Adrenal gland (tissue), 19 donors: ENCODE measurements around the gene NLRP5. TPM values are rescaled to one million over a fixed set of nuclear protein-coding genes. Genes with fewer than 3 reads are reported as not detected.
"Not testable (repeated sequence)": the region's sequence is repeated elsewhere in the genome, so short reads cannot be mapped to it uniquely, and the experiment has no call there.

Source experiments
- DNase-seq, 7 donors: peaks; one replicate each; pipeline ENCODE4 v3.0.0-alpha.2; 2019 to 2020
- H3K27ac ChIP-seq, 5 donors: fragments of 200-600 bp; sonication (generic) in 4 of 5; 1 replicate in 3 of 5; 2 replicates in 2 of 5; pipeline versions ENCODE4 v1.5.1 to v1.8.0; 2016 to 2020; ENCODE audit warnings: mild to moderate bottlenecking in 1 of 5
- H3K27me3 ChIP-seq: fragments of 200-600 bp; 2 replicates; pipeline ENCODE4 v1.8.0; 2021
- H3K36me3 ChIP-seq, 2 donors: fragments of 200-600 bp; replicated peaks in 1 of 2; 1 replicate in 1 of 2; 2 replicates in 1 of 2; pipeline versions ENCODE4 v1.5.1 to v1.8.0; 2018 to 2022
- H3K4me1 ChIP-seq, 2 donors: fragments of 200-600 bp; replicated peaks in 1 of 2; 1 replicate in 1 of 2; 2 replicates in 1 of 2; pipeline versions ENCODE4 v1.5.1 to v1.8.0; 2018 to 2021
- H3K4me3 ChIP-seq, 4 donors: fragments of 200-600 bp; sonication (generic) in 3 of 4; one replicate each; pipeline ENCODE4 v1.5.1; 2016 to 2018
- H3K9me3 ChIP-seq, 3 donors: fragments of 200-600 bp; sonication (generic) in 1 of 3; replicated peaks in 1 of 3; 1 replicate in 2 of 3; 2 replicates in 1 of 3; pipeline versions ENCODE4 v1.5.1 to v1.8.0; 2016 to 2021
- POLR2A ChIP-seq, 2 donors: fragments of 450-650 bp; IDR thresholded peaks; one replicate each; pipeline ENCODE4 v1.6.1; 2017; ENCODE audit warnings: antibody characterized with exemption in 2 of 2, mild to moderate bottlenecking in 2 of 2, moderate library complexity in 1 of 2
- WGBS, 4 donors: extraction: QIAGEN DNeasy Blood & Tissue Kit in 2 of 4; methylation state at CpG; one replicate each; pipeline versions ENCODE4 v1.1.5 to v1.1.7; 2013 to 2017; 5-methylcytosine and 5-hydroxymethylcytosine counted together
- intact Hi-C, 2 donors: fragments of 100-400 bp; cut with DNase I; formaldehyde crosslinking; loops; one replicate each; pipeline versions ENCODE4 v1.14.1 to v1.15.0; 2022 to 2023
- long read RNA-seq, 10 donors: library from polyadenylated mRNA in 3 of 10; unstranded in 2 of 10; stranded (forward) in 1 of 10; transcript quantifications; one replicate each; pipeline ENCODE4 v2.0.0 and lab custom pipeline, GENCODE V29; 2021 to 2026
- polyA plus RNA-seq, 3 donors: library from polyadenylated mRNA; stranded (reverse); fragments of 200-250 nt in 2 of 3; fragments of 350-450 nt in 1 of 3; fragmentation: Illumina TruSeq in 1 of 3; extraction: RNeasy Lipid Tissue Mini Kit (QIAGEN cat#74804) in 1 of 3; gene quantifications; one replicate each; pipeline ENCODE4 v1.2.3, GENCODE V29; 2013 to 2014
- total RNA-seq, 9 donors: library from RNA; depleted of rRNA in 4 of 9; stranded (reverse); fragments of >200 nt in 4 of 9; fragments of 120-200 nt in 1 of 9; fragmentation: NEBNext Ultra II Directional in 1 of 9; extraction: Animal tissue kit (Norgen Biotek cat#: 25700) in 1 of 9; gene quantifications; one replicate each; pipeline versions ENCODE4 v1.1.0 to v1.2.4, GENCODE V29; 2013 to 2023
- TF ChIP-seq, protein P1 (sequence below), 6 experiments: fragments of 450-650 bp in 4 of 6; fragments of 200-600 bp in 2 of 6; sonication (generic) in 1 of 6; IDR thresholded peaks; 1 replicate in 5 of 6; 2 replicates in 1 of 6; pipeline versions ENCODE4 v1.5.1 to v1.8.0; 2016 to 2021; ENCODE audit warnings: antibody characterized with exemption in 6 of 6, mild to moderate bottlenecking in 2 of 6, moderate library complexity in 1 of 6
- donor health status: healthy with polysubstance abuse.
- donor health status: Bipolar disorder and iron deficiency.
- donor health status: DM: yes; HTN: yes; CAD: no.
- donor health status: DM: no; HTN: no; CAD: no.
- donor health status: DM: no; HTN: no; CAD: no.
- donor health status: DM: yes; HTN: yes; CAD: no.

The NLRP5 gene
- total RNA-seq = not detected
- polyA plus RNA-seq = not detected
- long read RNA-seq, donor 1 = 0 reads
- long read RNA-seq, donor 2 = 0 reads
- long read RNA-seq, donor 3 = 0 reads
- long read RNA-seq, donor 4 = 0 reads
- long read RNA-seq, donor 5 = 0 reads
- long read RNA-seq, donor 6 = 0 reads
- long read RNA-seq, donor 7 = 0 reads
- long read RNA-seq, donor 8 = 0 reads
- long read RNA-seq, donor 9 = 0 reads
- long read RNA-seq, donor 10 = 0 reads

DNA sequence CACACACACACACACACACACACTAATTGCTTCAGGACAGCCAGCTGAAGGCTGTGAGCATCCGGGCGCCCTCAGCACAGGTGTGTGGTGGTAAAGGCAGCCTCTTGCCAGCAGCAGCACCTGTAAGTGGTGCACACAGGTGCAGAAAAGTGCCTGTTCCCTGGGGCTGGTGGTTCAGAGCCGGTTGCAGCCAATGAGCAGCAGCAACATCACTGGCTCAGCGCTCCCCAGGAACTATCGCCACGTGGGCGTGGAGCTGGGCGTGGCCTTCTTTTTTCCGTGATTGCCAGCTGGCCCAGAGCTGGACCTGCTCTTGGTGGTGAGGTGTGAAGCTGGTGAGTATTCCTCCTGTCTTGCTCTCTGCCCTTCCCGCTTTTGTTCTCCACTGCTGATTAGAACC lies at the start of gene NLRP5:
Gene NLRP5, plus strand, starts transcription at position 289 of the 400 bp plus-strand sequence.
- TF ChIP-seq, protein P1, sequence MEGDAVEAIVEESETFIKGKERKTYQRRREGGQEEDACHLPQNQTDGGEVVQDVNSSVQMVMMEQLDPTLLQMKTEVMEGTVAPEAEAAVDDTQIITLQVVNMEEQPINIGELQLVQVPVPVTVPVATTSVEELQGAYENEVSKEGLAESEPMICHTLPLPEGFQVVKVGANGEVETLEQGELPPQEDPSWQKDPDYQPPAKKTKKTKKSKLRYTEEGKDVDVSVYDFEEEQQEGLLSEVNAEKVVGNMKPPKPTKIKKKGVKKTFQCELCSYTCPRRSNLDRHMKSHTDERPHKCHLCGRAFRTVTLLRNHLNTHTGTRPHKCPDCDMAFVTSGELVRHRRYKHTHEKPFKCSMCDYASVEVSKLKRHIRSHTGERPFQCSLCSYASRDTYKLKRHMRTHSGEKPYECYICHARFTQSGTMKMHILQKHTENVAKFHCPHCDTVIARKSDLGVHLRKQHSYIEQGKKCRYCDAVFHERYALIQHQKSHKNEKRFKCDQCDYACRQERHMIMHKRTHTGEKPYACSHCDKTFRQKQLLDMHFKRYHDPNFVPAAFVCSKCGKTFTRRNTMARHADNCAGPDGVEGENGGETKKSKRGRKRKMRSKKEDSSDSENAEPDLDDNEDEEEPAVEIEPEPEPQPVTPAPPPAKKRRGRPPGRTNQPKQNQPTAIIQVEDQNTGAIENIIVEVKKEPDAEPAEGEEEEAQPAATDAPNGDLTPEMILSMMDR (IDR thresholded peaks at IDR 0.05) = no peak
- no peak for TF ChIP-seq POLR2A (IDR thresholded peaks at IDR 0.05)
- Histone ChIP-seq H3K4me1 (no peaks in the 10 kb centered on the region), H3K27ac (no peak within 1 kb of the TSS), H3K36me3 (no peaks in the 10 kb centered on the region), H3K27me3 (no peaks in the 10 kb centered on the region), H3K9me3 (no peaks in the 10 kb centered on the region), H3K4me3 (no peak within 1 kb of the TSS)
- WGBS, 4 donors = 40 to 55% (median 43%) methylated on average over 8 to 10 of the region's 10 CpGs
- intact Hi-C loops = no loop called here
- DNase-seq = no peak

DNA sequence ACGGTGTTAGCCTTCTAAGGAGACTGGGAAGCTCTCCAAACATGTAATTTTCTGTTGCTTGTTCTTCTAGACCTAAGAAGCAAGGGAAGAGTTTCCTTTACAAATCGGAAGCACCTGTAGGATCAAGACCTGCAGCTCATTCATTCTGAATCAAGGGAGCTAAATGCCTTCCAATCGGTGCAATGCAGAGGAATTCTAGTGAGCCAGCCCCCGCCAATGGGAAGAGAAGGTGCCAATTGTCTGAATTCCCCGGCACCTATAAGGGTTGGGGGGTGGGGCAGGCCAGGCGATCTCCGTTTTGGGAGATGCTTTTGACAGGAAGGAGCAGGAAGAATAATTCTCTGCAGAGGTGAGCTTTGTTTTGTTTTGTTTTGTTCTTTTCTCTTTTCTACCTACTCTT lies 47.4 kb upstream of the NLRP5 start:
- no peak for DNase-seq

DNA sequence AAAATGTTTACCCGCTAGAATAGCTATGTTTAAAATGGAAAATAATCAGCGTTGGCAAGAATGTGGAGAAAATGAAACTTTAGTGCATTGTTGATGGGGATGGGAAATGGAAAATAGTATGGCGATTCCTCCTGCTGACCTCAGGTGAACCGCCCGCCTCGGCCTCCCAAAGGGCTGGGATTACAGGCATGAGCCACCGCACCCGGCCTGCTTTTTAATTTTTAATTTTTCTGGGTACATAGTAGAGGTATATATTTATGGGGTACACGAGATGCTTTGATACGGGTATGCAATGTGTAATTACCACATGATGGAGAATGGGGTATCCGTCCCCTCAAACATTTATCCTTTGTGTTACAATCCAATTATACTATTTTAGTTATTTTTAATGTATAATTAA lies 46.3 kb upstream of the NLRP5 start:
- Histone ChIP-seq H3K4me3 (no peak overlapping the region), H3K9me3 (no peaks in the 10 kb centered on the region), H3K27me3 (no peaks in the 10 kb centered on the region), H3K4me1 (no peaks in the 10 kb centered on the region), H3K36me3 (no peaks in the 10 kb centered on the region), H3K27ac (no peak overlapping the region)
- DNase-seq = no peak
- intact Hi-C loops = no loop called here
- WGBS, 4 donors = 82 to 87% (median 85%) methylated on average over 11 of the region's 11 CpGs
- TF ChIP-seq POLR2A (IDR thresholded peaks at IDR 0.05) = no peak
- TF ChIP-seq, protein P1 (IDR thresholded peaks at IDR 0.05) = no peak

More for the DNA sequence above, 47.4 kb upstream of the NLRP5 start:
- H3K4me1 ChIP-seq = no peaks in the 10 kb centered on the region
- TF ChIP-seq, protein P1 (IDR thresholded peaks at IDR 0.05) = no peak
- no peak for TF ChIP-seq POLR2A (IDR thresholded peaks at IDR 0.05)
- H3K36me3 ChIP-seq = no peaks in the 10 kb centered on the region
- H3K27me3 ChIP-seq = no peaks in the 10 kb centered on the region
- 59 to 71% (median 62%) methylated on average over 7 of the region's 7 CpGs for WGBS, 4 donors
- H3K4me3 ChIP-seq = no peak overlapping the region
- intact Hi-C loops = no loop called here
- H3K9me3 ChIP-seq = no peaks in the 10 kb centered on the region
- H3K27ac ChIP-seq = no peak overlapping the region

DNA sequence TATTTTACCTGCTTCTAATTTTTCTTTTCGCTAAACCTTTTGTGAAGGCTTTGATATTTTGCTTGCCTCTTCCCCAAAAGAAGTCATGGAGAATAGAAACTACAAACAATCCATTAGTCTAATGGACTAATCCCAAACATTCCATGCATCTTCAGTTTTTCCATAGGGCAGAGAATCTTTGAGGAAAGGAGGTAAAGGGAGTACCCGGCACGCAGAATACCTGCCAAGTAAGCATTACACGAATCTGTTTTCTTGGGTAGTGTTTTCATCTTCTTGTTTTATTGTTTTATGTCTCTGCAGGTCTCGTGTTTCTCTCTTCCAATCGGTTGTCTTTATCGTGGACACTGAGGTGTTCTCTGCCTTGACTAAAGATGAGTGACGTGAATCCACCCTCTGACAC lies 39.0 kb upstream of the NLRP5 start, which contains the start of gene NLRP8:
Gene NLRP8, plus strand, starts transcription at position 301 of the 400 bp plus-strand sequence.
- Histone ChIP-seq H3K36me3 (no peaks in the 10 kb centered on the region), H3K4me3 (no peak within 1 kb of the TSS), H3K4me1 (no peaks in the 10 kb centered on the region), H3K27me3 (no peaks in the 10 kb centered on the region), H3K27ac (no peak within 1 kb of the TSS), H3K9me3 (no peaks in the 10 kb centered on the region)
- no peak for TF ChIP-seq POLR2A (IDR thresholded peaks at IDR 0.05)
- TF ChIP-seq, protein P1 (IDR thresholded peaks at IDR 0.05) = no peak
- 65 to 73% (median 71%) methylated on average over 8 of the region's 8 CpGs for WGBS, 4 donors
- no peak for DNase-seq
- intact Hi-C loops = no loop called here

DNA sequence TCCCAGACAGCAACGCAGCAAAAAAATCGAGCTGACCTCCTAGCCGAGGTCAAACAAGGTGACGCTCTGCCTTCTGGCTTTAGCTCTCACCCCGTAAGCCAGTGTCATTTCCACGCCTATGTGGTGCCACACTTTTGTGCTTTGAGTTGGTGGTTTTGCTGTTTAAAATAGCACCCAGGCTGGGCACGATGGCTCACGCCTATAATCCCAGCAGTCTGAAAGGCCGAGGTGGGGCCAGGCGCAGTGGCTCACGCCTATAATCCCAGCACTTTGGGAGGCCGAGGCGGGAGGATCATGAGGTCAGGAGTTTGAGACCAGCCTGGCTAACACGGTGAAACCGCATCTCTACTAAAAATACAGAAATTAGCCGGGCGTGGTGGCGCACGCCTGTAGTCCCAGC lies 36.0 kb upstream of the NLRP5 start:
- WGBS, 4 donors = 83 to 91% (median 86%) methylated on average over 10 to 19 of the region's 19 CpGs
- H3K4me1 ChIP-seq, intact Hi-C loops, H3K9me3 ChIP-seq, H3K27me3 ChIP-seq, H3K36me3 ChIP-seq, H3K4me3 ChIP-seq, DNase-seq, H3K27ac ChIP-seq: not testable (repeated sequence)
